Body of pancreas (tissue), 4 donors: Measurements from ENCODE around the gene EPHA4.

ENCODE experiments used
- CTCF ChIP-seq, 7 experiments: fragments of 450-650 bp in 4 of 7; fragments of 200-600 bp in 3 of 7; sonication (generic) in 3 of 7; IDR thresholded peaks; one replicate each; pipeline ENCODE4 v1.5.1; 2016 to 2019; ENCODE audit warnings: antibody characterized with exemption in 7 of 7
- POLR2A ChIP-seq, 3 donors: fragments of 450-650 bp; IDR thresholded peaks; one replicate each; pipeline ENCODE4 v1.6.1; 2016; ENCODE audit warnings: antibody characterized with exemption in 3 of 3, mild to moderate bottlenecking in 2 of 3

- TF ChIP-seq CTCF (IDR thresholded peaks at IDR 0.05) = no peak
- no peak for TF ChIP-seq POLR2A (IDR thresholded peaks at IDR 0.05)
Measured at GRCh38 chr2:221570321-221570935, 1.7 kb downstream of the EPHA4 start.
